ENCODE results near the gene TRAPPC8. TPM values are rescaled to one million over a fixed set of nuclear protein-coding genes. Genes with fewer than 3 reads are reported as not detected.

Gene TRAPPC8
- total and polyA plus RNA-seq, 2 experiments from 2014 or later = 27.2 to 66.2 TPM

- H3K4me3 ChIP-seq = no peak overlapping the region
- no peaks in the 10 kb centered on the region; the same call in 1 of the 2 replicates for H3K36me3 ChIP-seq (ENCODE audit: insufficient read depth)
- H3K4me1 Mint-ChIP-seq = no peaks in the 10 kb centered on the region
- ATAC-seq (no peak), DNase-seq (ENCODE audit: low spot score) (no peak)
- peaks cover 46% of the 10 kb centered on the region for H3K36me3 Mint-ChIP-seq (ENCODE audit: low read depth)
- no peak overlapping the region for H3K27ac Mint-ChIP-seq
- H3K9me3 Mint-ChIP-seq = peaks cover 77% of the 10 kb centered on the region
- no peaks in the 10 kb centered on the region for H4K20me1 ChIP-seq (replicated peaks; ENCODE audit: insufficient read depth)
- no peaks in the 10 kb centered on the region for H3K27me3 ChIP-seq (ENCODE audit: insufficient read depth)
- TF ChIP-seq, protein P1, sequence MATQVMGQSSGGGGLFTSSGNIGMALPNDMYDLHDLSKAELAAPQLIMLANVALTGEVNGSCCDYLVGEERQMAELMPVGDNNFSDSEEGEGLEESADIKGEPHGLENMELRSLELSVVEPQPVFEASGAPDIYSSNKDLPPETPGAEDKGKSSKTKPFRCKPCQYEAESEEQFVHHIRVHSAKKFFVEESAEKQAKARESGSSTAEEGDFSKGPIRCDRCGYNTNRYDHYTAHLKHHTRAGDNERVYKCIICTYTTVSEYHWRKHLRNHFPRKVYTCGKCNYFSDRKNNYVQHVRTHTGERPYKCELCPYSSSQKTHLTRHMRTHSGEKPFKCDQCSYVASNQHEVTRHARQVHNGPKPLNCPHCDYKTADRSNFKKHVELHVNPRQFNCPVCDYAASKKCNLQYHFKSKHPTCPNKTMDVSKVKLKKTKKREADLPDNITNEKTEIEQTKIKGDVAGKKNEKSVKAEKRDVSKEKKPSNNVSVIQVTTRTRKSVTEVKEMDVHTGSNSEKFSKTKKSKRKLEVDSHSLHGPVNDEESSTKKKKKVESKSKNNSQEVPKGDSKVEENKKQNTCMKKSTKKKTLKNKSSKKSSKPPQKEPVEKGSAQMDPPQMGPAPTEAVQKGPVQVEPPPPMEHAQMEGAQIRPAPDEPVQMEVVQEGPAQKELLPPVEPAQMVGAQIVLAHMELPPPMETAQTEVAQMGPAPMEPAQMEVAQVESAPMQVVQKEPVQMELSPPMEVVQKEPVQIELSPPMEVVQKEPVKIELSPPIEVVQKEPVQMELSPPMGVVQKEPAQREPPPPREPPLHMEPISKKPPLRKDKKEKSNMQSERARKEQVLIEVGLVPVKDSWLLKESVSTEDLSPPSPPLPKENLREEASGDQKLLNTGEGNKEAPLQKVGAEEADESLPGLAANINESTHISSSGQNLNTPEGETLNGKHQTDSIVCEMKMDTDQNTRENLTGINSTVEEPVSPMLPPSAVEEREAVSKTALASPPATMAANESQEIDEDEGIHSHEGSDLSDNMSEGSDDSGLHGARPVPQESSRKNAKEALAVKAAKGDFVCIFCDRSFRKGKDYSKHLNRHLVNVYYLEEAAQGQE (IDR thresholded peaks at IDR 0.05; ENCODE audit: unreplicated experiment) = no peak
- TF ChIP-seq EZH2 (IDR thresholded peaks at IDR 0.05; ENCODE audit: low read depth, unreplicated experiment) (no peak), EZH2phosphoT487 (IDR thresholded peaks at IDR 0.05; ENCODE audit: unreplicated experiment) (no peak), ZNF114 (CRISPR knock-in tag; IDR thresholded peaks at IDR 0.05) (no peak), NANOG (IDR thresholded peaks at IDR 0.05; ENCODE audit: borderline replicate concordance) (no peak), JUNB (IDR thresholded peaks at IDR 0.05; ENCODE audit: unreplicated experiment) (no peak), CREB1 (CRISPR knock-in tag; IDR thresholded peaks at IDR 0.05; ENCODE audit: low read depth) (no peak), ZNF331 (CRISPR knock-in tag; IDR thresholded peaks at IDR 0.05; ENCODE audit: low read depth) (no peak), ETS1 (IDR thresholded peaks at IDR 0.05) (no peak), POLR2AphosphoS5 (IDR thresholded peaks at IDR 0.05; ENCODE audit: low read depth) (no peak), STAT1 (IDR thresholded peaks at IDR 0.05; ENCODE audit: unreplicated experiment) (no peak)
- TF ChIP-seq, protein P2, sequence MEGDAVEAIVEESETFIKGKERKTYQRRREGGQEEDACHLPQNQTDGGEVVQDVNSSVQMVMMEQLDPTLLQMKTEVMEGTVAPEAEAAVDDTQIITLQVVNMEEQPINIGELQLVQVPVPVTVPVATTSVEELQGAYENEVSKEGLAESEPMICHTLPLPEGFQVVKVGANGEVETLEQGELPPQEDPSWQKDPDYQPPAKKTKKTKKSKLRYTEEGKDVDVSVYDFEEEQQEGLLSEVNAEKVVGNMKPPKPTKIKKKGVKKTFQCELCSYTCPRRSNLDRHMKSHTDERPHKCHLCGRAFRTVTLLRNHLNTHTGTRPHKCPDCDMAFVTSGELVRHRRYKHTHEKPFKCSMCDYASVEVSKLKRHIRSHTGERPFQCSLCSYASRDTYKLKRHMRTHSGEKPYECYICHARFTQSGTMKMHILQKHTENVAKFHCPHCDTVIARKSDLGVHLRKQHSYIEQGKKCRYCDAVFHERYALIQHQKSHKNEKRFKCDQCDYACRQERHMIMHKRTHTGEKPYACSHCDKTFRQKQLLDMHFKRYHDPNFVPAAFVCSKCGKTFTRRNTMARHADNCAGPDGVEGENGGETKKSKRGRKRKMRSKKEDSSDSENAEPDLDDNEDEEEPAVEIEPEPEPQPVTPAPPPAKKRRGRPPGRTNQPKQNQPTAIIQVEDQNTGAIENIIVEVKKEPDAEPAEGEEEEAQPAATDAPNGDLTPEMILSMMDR (conservative IDR thresholded peaks at IDR 0.05; ENCODE audit: low read depth in 2 of 2) = no peak
- TF ChIP-seq, protein P3, sequence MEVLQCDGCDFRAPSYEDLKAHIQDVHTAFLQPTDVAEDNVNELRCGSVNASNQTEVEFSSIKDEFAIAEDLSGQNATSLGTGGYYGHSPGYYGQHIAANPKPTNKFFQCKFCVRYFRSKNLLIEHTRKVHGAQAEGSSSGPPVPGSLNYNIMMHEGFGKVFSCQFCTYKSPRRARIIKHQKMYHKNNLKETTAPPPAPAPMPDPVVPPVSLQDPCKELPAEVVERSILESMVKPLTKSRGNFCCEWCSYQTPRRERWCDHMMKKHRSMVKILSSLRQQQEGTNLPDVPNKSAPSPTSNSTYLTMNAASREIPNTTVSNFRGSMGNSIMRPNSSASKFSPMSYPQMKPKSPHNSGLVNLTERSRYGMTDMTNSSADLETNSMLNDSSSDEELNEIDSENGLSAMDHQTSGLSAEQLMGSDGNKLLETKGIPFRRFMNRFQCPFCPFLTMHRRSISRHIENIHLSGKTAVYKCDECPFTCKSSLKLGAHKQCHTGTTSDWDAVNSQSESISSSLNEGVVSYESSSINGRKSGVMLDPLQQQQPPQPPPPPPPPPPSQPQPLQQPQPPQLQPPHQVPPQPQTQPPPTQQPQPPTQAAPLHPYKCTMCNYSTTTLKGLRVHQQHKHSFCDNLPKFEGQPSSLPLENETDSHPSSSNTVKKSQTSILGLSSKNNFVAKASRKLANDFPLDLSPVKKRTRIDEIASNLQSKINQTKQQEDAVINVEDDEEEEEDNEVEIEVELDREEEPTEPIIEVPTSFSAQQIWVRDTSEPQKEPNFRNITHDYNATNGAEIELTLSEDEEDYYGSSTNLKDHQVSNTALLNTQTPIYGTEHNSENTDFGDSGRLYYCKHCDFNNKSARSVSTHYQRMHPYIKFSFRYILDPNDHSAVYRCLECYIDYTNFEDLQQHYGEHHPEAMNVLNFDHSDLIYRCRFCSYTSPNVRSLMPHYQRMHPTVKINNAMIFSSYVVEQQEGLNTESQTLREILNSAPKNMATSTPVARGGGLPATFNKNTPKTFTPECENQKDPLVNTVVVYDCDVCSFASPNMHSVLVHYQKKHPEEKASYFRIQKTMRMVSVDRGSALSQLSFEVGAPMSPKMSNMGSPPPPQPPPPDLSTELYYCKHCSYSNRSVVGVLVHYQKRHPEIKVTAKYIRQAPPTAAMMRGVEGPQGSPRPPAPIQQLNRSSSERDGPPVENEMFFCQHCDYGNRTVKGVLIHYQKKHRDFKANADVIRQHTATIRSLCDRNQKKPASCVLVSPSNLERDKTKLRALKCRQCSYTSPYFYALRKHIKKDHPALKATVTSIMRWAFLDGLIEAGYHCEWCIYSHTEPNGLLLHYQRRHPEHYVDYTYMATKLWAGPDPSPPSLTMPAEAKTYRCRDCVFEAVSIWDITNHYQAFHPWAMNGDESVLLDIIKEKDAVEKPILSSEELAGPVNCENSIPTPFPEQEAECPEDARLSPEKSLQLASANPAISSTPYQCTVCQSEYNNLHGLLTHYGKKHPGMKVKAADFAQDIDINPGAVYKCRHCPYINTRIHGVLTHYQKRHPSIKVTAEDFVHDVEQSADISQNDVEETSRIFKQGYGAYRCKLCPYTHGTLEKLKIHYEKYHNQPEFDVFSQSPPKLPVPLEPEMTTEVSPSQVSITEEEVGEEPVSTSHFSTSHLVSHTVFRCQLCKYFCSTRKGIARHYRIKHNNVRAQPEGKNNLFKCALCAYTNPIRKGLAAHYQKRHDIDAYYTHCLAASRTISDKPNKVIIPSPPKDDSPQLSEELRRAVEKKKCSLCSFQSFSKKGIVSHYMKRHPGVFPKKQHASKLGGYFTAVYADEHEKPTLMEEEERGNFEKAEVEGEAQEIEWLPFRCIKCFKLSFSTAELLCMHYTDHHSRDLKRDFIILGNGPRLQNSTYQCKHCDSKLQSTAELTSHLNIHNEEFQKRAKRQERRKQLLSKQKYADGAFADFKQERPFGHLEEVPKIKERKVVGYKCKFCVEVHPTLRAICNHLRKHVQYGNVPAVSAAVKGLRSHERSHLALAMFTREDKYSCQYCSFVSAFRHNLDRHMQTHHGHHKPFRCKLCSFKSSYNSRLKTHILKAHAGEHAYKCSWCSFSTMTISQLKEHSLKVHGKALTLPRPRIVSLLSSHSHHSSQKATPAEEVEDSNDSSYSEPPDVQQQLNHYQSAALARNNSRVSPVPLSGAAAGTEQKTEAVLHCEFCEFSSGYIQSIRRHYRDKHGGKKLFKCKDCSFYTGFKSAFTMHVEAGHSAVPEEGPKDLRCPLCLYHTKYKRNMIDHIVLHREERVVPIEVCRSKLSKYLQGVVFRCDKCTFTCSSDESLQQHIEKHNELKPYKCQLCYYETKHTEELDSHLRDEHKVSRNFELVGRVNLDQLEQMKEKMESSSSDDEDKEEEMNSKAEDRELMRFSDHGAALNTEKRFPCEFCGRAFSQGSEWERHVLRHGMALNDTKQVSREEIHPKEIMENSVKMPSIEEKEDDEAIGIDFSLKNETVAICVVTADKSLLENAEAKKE (CRISPR knock-in tag; IDR thresholded peaks at IDR 0.05) = no peak
- H3K27ac ChIP-seq (ENCODE audit: low read depth) = no peak overlapping the region
- H3K4me3 Mint-ChIP-seq = no peak overlapping the region
- no peak overlapping the region for H3K4me2 ChIP-seq
- peak overlapping the region; percentile 72 for H2AFZ ChIP-seq
- H3K79me2 ChIP-seq (replicated peaks; ENCODE audit: insufficient read depth) = no peaks in the 10 kb centered on the region
- peaks cover 2% of the 10 kb centered on the region; the same call in 1 of the 2 replicates for H3K9me2 ChIP-seq (ENCODE audit: insufficient read depth)
- H3K4me1 ChIP-seq (ENCODE audit: insufficient read depth) = no peaks in the 10 kb centered on the region
- no peaks in the 10 kb centered on the region for H3F3A ChIP-seq (replicated peaks; ENCODE audit: low read depth)
- peaks cover 5% of the 10 kb centered on the region for H3K27me3 Mint-ChIP-seq (ENCODE audit: insufficient read depth, low read depth, poor library complexity)
Measured at GRCh38 chr18:31976242-31976641, 33.3 kb upstream of the TRAPPC8 start.
